ENCODE measurements around the gene CPN1. TPM values are rescaled to one million over a fixed set of nuclear protein-coding genes. Genes with fewer than 3 reads are reported as not detected.
"Not testable (repeated sequence)": the region's sequence is repeated elsewhere in the genome, so short reads cannot be mapped to it uniquely, and the experiment has no call there.

Gene CPN1
- not detected for total RNA-seq
- polyA plus RNA-seq (ENCODE audit: insufficient read length in 6 of 6): not detected
- long read RNA-seq, donor 1: 0 reads
- long read RNA-seq, donor 2: 0 reads
- long read RNA-seq, donor 3: 0 reads
- long read RNA-seq, donor 4: 0 reads
- long read RNA-seq, donor 5: 0 reads
- long read RNA-seq, donor 6: 0 reads
- long read RNA-seq, donor 7: 0 reads
- long read RNA-seq, donor 8: 0 reads
- long read RNA-seq, donor 9: 0 reads
- long read RNA-seq, donor 10: 0 reads
- long read RNA-seq, donor 11: 0 reads
- long read RNA-seq, donor 12: 0 reads

GRCh38 chr10:100081075-100082001 is at the start of gene CPN1:
TSS of gene CPN1 (minus strand) at chr10:100081869. CDS start at chr10:100081625, 244 bp downstream.
- peaks cover 0 to 27% of the 10 kb centered on the region in 2 donors for H3K27me3 ChIP-seq
- no peak for ATAC-seq
- intact Hi-C loops (cut with DNase I): no loop called here
- H3K4me3 ChIP-seq: no peak within 1 kb of the TSS
- no peak for DNase-seq
- H3K9me3 ChIP-seq: no peaks in the 10 kb centered on the region
- no peaks in the 10 kb centered on the region for H3K4me1 ChIP-seq
- no peak within 1 kb of the TSS for H3K27ac ChIP-seq
- TF ChIP-seq CTCF (IDR thresholded peaks at IDR 0.05): no peak
- no peaks in the 10 kb centered on the region for H3K36me3 ChIP-seq

- TF ChIP-seq CTCF (IDR thresholded peaks at IDR 0.05): no peak
- Histone ChIP-seq H3K4me1 (no peaks in the 10 kb centered on the region), H3K36me3 (no peaks in the 10 kb centered on the region), H3K27ac (no peak overlapping the region), H3K27me3 (peaks cover 0 to 3% of the 10 kb centered on the region in 2 donors), H3K9me3 (peaks cover 0 to 8% of the 10 kb centered on the region in 2 donors), H3K4me3 (no peak overlapping the region)
- intact Hi-C loops (cut with DNase I): no loop called here
- DNase-seq: no peak
- ATAC-seq: no peak
These were observed 49.2 kb upstream of the CPN1 start for GRCh38 chr10:100130831-100131230.

GRCh38 chr10:100129424-100129823 is 47.8 kb upstream of the CPN1 start:
- DNase-seq: no peak
- ATAC-seq: no peak
- Histone ChIP-seq H3K9me3 (peaks cover 0 to 2% of the 10 kb centered on the region in 2 donors), H3K36me3 (no peaks in the 10 kb centered on the region), H3K27ac (no peak overlapping the region), H3K27me3 (peaks cover 0 to 3% of the 10 kb centered on the region in 2 donors), H3K4me1 (no peaks in the 10 kb centered on the region), H3K4me3 (no peak overlapping the region)
- intact Hi-C loops (cut with DNase I): no loop called here
- no peak for TF ChIP-seq CTCF (IDR thresholded peaks at IDR 0.05)

GRCh38 chr10:100128951-100129350 is 47.3 kb upstream of the CPN1 start:
- intact Hi-C loops (cut with DNase I): no loop called here
- DNase-seq: no peak
- Histone ChIP-seq H3K36me3 (no peaks in the 10 kb centered on the region), H3K4me3 (no peak overlapping the region), H3K9me3 (no peaks in the 10 kb centered on the region), H3K27ac (no peak overlapping the region), H3K4me1 (no peaks in the 10 kb centered on the region), H3K27me3 (peaks cover 0 to 3% of the 10 kb centered on the region in 2 donors)
- no peak for ATAC-seq
- TF ChIP-seq CTCF (IDR thresholded peaks at IDR 0.05): no peak

- H3K9me3 ChIP-seq; ATAC-seq; H3K27ac ChIP-seq; H3K27me3 ChIP-seq; DNase-seq; H3K4me1 ChIP-seq; H3K4me3 ChIP-seq; intact Hi-C loops (cut with DNase I); H3K36me3 ChIP-seq: not testable (repeated sequence)
These were observed 43.7 kb upstream of the CPN1 start for GRCh38 chr10:100125335-100125734.

All from left lung (tissue), 14 donors.